ENCODE measurements around the gene SDCCAG8. TPM values are rescaled to one million over a fixed set of nuclear protein-coding genes. Genes with fewer than 3 reads are reported as not detected.

The SDCCAG8 gene
- polyA plus RNA-seq, 2 of the 4 experiments (the other 2 are of a cell fraction) = 48.8 to 64.8 TPM

GRCh38 chr1:243354511-243355153 lies 98.8 kb downstream of the SDCCAG8 start (continued):
- no peak for TF ChIP-seq JUN (IDR thresholded peaks at IDR 0.05)

DNA sequence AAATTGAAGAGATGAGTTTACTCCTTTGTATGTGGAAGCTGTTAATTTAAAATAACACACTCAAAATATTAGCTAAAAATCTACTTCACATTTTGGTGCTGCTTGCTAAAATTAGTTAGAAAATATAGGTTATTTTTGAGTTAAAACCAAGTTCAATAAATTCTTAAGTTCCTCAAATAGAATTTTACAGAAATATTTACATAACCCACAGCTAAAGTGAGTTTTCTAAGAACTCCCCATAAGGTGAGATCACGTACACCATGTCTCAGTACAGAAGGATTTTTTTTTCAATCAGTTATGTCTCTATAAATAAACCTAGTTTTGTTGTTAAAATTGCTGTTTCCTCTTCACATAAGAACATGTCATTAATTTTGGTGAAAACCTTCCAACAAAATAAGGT lies 108.0 kb downstream of the SDCCAG8 start:
- ChIA-PET POLR2A (no interaction called here), CTCF (interaction anchor here (0.9 to 1.7 kb wide), 2 partner anchors 15 to 20 kb away, joined by 3 to 5 read pairs; no protein-coding TSS in a partner anchor)
- TF ChIP-seq EP300 (IDR thresholded peaks at IDR 0.05) (no peak), ESRRA (IDR thresholded peaks at IDR 0.05; ENCODE audit: borderline replicate concordance, low read length) (no peak), RARB (CRISPR knock-in tag; IDR thresholded peaks at IDR 0.05) (no peak)
- H3K4me1 ChIP-seq = peaks cover 10% of the 10 kb centered on the region; the same call in 2 of the 3 replicates
- H3K9me3 ChIP-seq = no peaks in the 10 kb centered on the region
- 95% methylated on average over 1 of the region's 1 CpG for WGBS (ENCODE audit: missing lambda C conversion rate)
- H3K4me3 ChIP-seq = no peak overlapping the region
- DNase-seq (ENCODE audit: low read depth in 1 of 2, low spot score in 1 of 2) (no peak), FAIRE-seq (no peak), ATAC-seq (no peak)
- H3K4me2 ChIP-seq = no peak overlapping the region
- H3K27ac ChIP-seq = no peak overlapping the region

DNA sequence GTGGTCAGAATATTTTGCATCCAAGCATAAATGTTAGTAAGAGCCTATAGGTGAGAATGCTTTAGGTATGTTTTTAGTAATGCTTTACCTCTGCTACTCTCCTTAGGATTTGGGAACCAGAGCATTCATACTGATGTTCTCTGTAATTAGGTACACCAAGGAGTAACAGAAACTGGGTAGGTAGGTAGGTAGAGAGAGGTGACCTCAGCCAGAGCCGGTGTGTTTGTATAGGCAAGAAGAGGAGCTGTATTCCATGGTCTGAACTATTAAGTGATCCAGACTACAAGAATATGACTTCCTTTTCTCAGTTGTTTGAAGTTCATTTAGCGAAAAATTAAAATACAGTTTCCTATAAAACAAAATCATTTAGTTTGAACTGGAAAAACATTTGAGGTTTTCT lies 108.5 kb downstream of the SDCCAG8 start:
- no peak; a peak in 1 of 6 replicates for ATAC-seq
- H3K4me3 ChIP-seq = no peak overlapping the region
- no peak for FAIRE-seq
- POLR2A ChIA-PET = no interaction called here
- H3K27ac ChIP-seq = no peak overlapping the region
- DNase-seq (ENCODE audit: low read depth in 1 of 2, low spot score in 1 of 2) = no peak
- H3K4me1 ChIP-seq = peaks cover 10% of the 10 kb centered on the region; the same call in 2 of the 3 replicates
- WGBS (ENCODE audit: missing lambda C conversion rate) = 79% methylated on average over 2 of the region's 2 CpGs
- CTCF ChIA-PET = interaction anchor here (0.9 to 1.7 kb wide), 2 partner anchors 16 to 21 kb away, joined by 3 to 5 read pairs; no protein-coding TSS in a partner anchor
- no peaks in the 10 kb centered on the region for H3K9me3 ChIP-seq
- TF ChIP-seq, protein P1, sequence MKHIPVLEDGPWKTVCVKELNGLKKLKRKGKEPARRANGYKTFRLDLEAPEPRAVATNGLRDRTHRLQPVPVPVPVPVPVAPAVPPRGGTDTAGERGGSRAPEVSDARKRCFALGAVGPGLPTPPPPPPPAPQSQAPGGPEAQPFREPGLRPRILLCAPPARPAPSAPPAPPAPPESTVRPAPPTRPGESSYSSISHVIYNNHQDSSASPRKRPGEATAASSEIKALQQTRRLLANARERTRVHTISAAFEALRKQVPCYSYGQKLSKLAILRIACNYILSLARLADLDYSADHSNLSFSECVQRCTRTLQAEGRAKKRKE (CRISPR knock-in tag; IDR thresholded peaks at IDR 0.05; ENCODE audit: low read depth) = no peak
- TF ChIP-seq EHF (CRISPR knock-in tag; IDR thresholded peaks at IDR 0.05) (no peak), HMGXB4 (CRISPR knock-in tag; IDR thresholded peaks at IDR 0.05; ENCODE audit: borderline replicate concordance) (no peak), NR3C1 (IDR thresholded peaks at IDR 0.05) (no peak), ZC3H11A (IDR thresholded peaks at IDR 0.05) (no peak), E2F6 (IDR thresholded peaks at IDR 0.05; ENCODE audit: borderline replicate concordance, low read depth) (no peak), FOXS1 (CRISPR knock-in tag; IDR thresholded peaks at IDR 0.05) (no peak), RAD21 (conservative IDR thresholded peaks at IDR 0.05 in 1 of 2, IDR thresholded peaks at IDR 0.05 in 1 of 2) (no peak), MAX (IDR thresholded peaks at IDR 0.05) (no peak), HOXA7 (CRISPR knock-in tag; IDR thresholded peaks at IDR 0.05) (no peak)
- peak overlapping the region; percentile 54; the same call in 1 of the 3 replicates for H3K4me2 ChIP-seq

- ChIA-PET CTCF (interaction anchor here (0.9 to 1.7 kb wide), 2 partner anchors 17 to 21 kb away, joined by 3 to 5 read pairs; no protein-coding TSS in a partner anchor), POLR2A (no interaction called here)
- FAIRE-seq = no peak
- Histone ChIP-seq H3K4me1 (peaks cover 10% of the 10 kb centered on the region; the same call in 2 of the 3 replicates), H3K4me2 (peak overlapping the region; percentile 54), H3K27ac (no peak overlapping the region), H3K9me3 (no peaks in the 10 kb centered on the region), H3K4me3 (no peak overlapping the region)
- peak in 1 of 2 experiments; percentile 7 for DNase-seq (ENCODE audit: low read depth in 1 of 2, low spot score in 1 of 2)
- ATAC-seq = no peak
- whole genome bisulfite sequencing (ENCODE audit: missing lambda C conversion rate) = 56% methylated on average over 8 of the region's 8 CpGs
- TF ChIP-seq NR3C1 (IDR thresholded peaks at IDR 0.05) (no peak), POLR2A (IDR thresholded peaks at IDR 0.05; ENCODE audit: low read length) (no peak), ZNF302 (CRISPR knock-in tag; IDR thresholded peaks at IDR 0.05) (no peak), ZC3H11A (IDR thresholded peaks at IDR 0.05) (no peak), FOSB (CRISPR knock-in tag; IDR thresholded peaks at IDR 0.05) (no peak), ESRRA (IDR thresholded peaks at IDR 0.05; ENCODE audit: borderline replicate concordance, low read length) (no peak), POLR2AphosphoS2 (conservative IDR thresholded peaks at IDR 0.05; ENCODE audit: low read length) (no peak), FOXS1 (CRISPR knock-in tag; IDR thresholded peaks at IDR 0.05) (no peak), CBX8 (IDR thresholded peaks at IDR 0.05) (no peak), NPAS2 (CRISPR knock-in tag; IDR thresholded peaks at IDR 0.05; ENCODE audit: borderline replicate concordance) (no peak), KDM1A (IDR thresholded peaks at IDR 0.05; ENCODE audit: low read depth) (no peak), RAD21 (conservative IDR thresholded peaks at IDR 0.05 in 1 of 2, IDR thresholded peaks at IDR 0.05 in 1 of 2) (no peak), EP300 (IDR thresholded peaks at IDR 0.05) (no peak), BCL3 (IDR thresholded peaks at IDR 0.05) (no peak), CTCF (IDR thresholded peaks at IDR 0.05) (no peak)
- TF ChIP-seq, protein P2, sequence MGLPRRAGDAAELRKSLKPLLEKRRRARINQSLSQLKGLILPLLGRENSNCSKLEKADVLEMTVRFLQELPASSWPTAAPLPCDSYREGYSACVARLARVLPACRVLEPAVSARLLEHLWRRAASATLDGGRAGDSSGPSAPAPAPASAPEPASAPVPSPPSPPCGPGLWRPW (IDR thresholded peaks at IDR 0.05) = no peak
Observed at GRCh38 chr1:243364866-243365265, 109.0 kb downstream of the SDCCAG8 start.

Data from A549 (cell line).